ENCODE results near the gene NAA11.

GRCh38 chr4:79325864-79326328 is at the start of gene NAA11:
- no peak for TF ChIP-seq CTCF (IDR thresholded peaks at IDR 0.05)
- no peak for TF ChIP-seq POLR2A (IDR thresholded peaks at IDR 0.05)
